ENCODE measurements around the gene SIX2.

- TF ChIP-seq EZH2 (IDR thresholded peaks at IDR 0.05; ENCODE audit: insufficient read depth, low read length) (no peak), CTCF (IDR thresholded peaks at IDR 0.05; ENCODE audit: insufficient read depth, low read depth, low read length) (no peak)
Observed at GRCh38 chr2:44969936-44970335, 39.3 kb downstream of the SIX2 start.
